SW 1271 (cell line): ENCODE measurements around the gene TICAM1.
"Not testable (repeated sequence)": the region's sequence is repeated elsewhere in the genome, so short reads cannot be mapped to it uniquely, and the experiment has no call there.

ENCODE experiments used
- DNase-seq, 2 experiments: peaks; one replicate each; lab custom pipeline; 2025; lab: John Stamatoyannopoulos, UW

Gene TICAM1

GRCh38 chr19:4803736-4804695, 27.5 kb downstream of the TICAM1 start:
- DNase-seq, result peak in 1 of 2 experiments; percentile 31

- no peak for DNase-seq
Observed at GRCh38 chr19:4802711-4803110, 28.8 kb downstream of the TICAM1 start.

DNA sequence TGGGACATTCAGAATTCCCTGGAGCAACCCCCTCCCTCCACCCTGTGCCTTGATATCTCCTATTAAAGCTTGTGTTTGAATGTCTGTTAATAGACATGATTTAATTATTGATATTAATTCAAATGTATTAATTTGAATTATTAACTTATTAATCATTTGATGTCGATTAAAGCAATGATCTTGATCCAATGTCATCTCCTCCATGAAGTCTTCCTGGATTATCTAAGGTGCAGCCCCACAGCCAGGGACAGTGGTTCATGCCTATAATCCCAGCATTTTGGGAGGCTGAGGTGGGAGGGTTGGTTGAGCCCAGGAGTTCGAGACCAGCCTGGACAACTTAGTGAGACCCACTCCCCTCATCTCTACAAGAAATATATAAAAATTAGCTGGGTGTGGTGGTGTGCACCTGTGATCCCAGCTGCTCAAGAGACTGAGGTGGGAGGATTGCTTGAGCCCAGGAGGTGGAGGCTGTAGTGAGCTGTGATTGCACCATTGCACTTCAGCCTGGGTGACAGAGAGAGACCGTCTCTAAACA, 30.4 kb downstream of the TICAM1 start:
- no peak for DNase-seq

GRCh38 chr19:4800591-4801081, 30.9 kb downstream of the TICAM1 start:
- DNase-seq, result no peak

- DNase-seq, result no peak
Observed at GRCh38 chr19:4795400-4795799, 36.1 kb downstream of the TICAM1 start.

- no peak for DNase-seq
Observed at GRCh38 chr19:4794971-4795370, 36.5 kb downstream of the TICAM1 start.

- DNase-seq, result not testable (repeated sequence)
Observed at GRCh38 chr19:4793278-4793677, 38.2 kb downstream of the TICAM1 start.

DNA sequence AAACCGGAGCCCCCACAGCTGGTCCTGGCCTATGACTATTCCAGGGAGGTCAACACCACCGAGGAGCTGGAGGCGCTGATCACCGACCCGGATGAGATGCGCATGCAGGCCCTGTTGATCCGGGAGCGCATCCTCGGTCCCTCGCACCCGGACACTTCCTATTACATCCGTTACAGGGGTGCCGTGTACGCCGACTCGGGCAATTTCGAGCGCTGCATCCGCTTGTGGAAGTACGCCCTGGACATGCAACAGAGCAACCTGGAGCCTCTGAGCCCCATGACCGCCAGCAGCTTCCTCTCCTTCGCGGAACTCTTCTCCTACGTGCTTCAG, 38.7 kb downstream of the TICAM1 start:
- DNase-seq, result not testable (repeated sequence)

GRCh38 chr19:4792019-4792865, 39.3 kb downstream of the TICAM1 start:
- not testable (repeated sequence) for DNase-seq

- peak; percentile 100 for DNase-seq
Observed at GRCh38 chr19:4791183-4792018, 40.1 kb downstream of the TICAM1 start, which contains the start of gene FEM1A. Gene FEM1A (plus strand): TSS chr19:4791734. CDS start chr19:4791855, 121 bp downstream.

- DNase-seq, result not testable (repeated sequence)
Observed at GRCh38 chr19:4786412-4787016, 45.0 kb downstream of the TICAM1 start.

- no peak for DNase-seq
Observed at GRCh38 chr19:4781801-4782200, 49.7 kb downstream of the TICAM1 start.

DNA sequence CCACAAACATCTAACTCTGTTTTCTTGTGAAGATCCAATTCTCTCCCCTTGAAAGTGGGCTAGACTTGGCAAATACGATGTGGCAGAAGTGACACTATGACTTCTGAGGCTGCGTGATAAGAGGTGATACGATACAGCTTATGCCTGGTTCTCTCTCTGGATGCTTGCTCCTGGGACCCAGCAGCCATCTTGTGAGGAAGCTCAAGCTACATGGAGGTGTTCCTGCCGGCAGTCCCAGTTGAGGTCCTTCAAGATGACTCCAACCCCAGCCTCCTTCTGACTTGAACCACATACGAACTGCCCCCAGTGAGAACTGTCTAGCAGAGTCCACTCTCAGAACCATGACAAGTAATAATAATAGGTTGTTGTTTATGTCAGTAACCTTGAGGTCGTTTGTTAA, 50.7 kb downstream of the TICAM1 start:
- no peak for DNase-seq

- DNase-seq, result not testable (repeated sequence)
Observed at GRCh38 chr19:4778124-4778523, 53.4 kb downstream of the TICAM1 start.

GRCh38 chr19:4776436-4777211, 54.9 kb downstream of the TICAM1 start:
- no peak for DNase-seq

GRCh38 chr19:4775627-4776152, 55.8 kb downstream of the TICAM1 start:
- DNase-seq, result no peak

DNA sequence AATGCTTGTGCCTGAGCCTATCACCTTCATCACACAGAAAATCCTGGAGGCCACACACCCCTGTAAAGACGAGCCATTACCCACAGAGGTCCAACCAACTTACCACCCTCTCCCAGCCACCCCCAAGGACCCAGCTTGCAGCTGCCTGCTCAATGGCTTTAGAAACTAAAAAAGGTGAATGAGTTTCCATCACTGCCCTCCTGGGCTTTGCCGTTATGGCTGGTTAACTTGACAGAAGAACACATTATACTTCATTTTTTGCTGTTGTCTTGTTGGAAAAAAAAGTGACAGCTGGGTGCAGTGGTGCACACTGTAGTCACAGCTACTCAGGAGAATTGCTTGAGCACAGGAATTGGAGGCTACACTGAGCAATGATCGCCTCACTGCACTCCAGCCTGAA, 57.4 kb downstream of the TICAM1 start:
- DNase-seq, result no peak

DNA sequence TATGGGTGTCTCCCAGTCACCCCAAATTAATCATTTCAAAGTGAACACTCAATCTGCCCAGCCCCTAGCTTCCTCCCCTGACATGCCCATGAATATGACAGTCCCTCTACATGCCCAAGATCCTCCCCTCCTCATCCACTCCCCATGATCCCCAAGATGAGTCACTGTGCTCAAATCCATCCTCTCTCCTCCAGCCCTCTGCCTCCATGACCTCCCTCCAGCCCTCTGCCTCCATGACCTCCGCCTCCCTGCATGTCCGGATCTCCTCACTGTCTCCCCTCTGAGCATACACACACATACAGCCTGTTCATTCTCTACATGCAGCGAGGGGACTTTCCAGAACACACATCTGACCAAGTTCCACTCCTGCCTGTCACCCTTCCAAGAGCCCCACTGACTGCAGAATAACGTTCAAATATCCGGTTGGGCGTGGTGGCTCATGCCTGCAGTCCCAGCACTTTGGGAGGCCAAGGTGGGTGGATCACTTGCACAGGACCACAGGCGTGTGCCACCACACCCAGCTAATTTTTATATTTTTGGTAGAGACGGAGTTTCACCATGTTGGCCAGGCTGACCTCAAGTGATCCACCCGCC, 58.4 kb downstream of the TICAM1 start:
- no peak for DNase-seq

DNA sequence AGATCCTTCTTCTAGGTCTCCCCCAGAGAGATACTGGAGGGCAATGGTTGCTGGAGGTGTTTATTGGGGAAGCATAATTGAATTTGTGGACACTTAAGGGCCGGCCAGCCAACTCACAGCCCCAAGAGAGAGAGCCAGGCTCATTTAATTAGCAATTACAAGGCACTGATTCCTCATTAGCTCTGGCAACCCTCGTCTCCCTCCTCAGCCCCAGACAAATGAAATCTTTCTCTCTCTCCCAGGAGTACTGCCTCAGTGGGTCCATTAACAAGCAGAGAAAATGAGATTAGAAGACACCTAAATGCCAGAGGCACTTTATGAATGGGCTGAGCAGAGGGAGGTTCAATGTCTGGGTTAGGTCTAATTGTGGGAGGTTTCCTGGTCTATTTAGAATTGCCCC, 58.9 kb downstream of the TICAM1 start:
- DNase-seq, result no peak
